ENCODE results near the gene DDA1. TPM values are rescaled to one million over a fixed set of nuclear protein-coding genes. Genes with fewer than 3 reads are reported as not detected.
A peak's percentile ranks its signal among the peaks of the same experiment; 100 is the strongest.

DDA1 gene
- total and polyA plus RNA-seq, 9 of the 15 experiments (the other 6 are each of a cell fraction or from before 2014, with no cell fraction given): 1.4 to 83.8 (median 33.8) TPM

DNA sequence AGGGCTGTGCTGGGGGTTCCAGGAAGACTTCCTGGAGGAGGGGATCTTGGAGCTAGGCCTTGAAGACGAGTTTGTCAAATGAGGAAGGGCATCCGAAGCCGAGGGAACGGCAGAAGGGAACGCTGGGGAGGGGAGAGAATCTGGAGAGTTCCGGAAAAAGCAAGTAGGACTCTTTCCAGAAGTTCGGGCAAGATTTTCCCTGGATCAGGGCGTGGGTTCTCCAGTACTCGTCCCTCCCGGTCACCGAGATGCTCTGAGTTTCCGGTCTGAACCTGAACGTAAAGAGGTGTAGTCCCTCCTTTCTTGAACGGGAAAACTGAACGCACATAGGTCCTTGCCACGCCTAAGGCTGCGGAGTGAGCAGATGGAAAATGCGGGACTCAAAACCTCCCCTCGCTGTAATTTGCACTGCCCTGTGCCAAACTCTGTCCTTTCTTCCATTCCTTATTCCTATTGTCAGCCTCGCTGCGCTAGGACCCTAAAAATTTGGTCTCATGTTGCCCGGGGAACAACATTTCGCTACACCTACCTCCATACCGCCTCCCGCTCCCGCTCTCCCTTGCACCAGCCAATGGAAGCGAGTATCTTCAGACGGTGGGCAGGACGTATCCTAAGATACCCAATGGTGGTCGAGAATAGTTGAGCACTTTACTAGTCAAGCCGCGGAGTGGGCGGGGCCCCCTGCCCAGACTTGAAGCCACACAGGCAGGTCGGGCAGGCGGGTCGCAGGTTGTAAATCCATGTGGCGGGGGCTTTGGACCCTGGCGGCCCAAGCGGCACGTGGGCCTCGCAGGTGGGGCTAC lies 27.7 kb downstream of the DDA1 start, which contains the start of gene GTPBP3 (continued):
- TF ChIP-seq CUX1 (CRISPR knock-in tag; IDR thresholded peaks at IDR 0.05): no peak
- TF ChIP-seq SMAD2 (IDR thresholded peaks at IDR 0.05; ENCODE audit: low read depth, low read length): no peak
- no peak for TF ChIP-seq CEBPG (CRISPR knock-in tag; IDR thresholded peaks at IDR 0.05)
- TF ChIP-seq CEBPG (tag; conservative IDR thresholded peaks at IDR 0.05 in 1 of 2, IDR thresholded peaks at IDR 0.05 in 1 of 2): no peak
- TF ChIP-seq ASH1L (IDR thresholded peaks at IDR 0.05; ENCODE audit: borderline replicate concordance, low read depth, partially characterized antibody): peak; percentile 95
- no peak for TF ChIP-seq EWSR1 (IDR thresholded peaks at IDR 0.05; ENCODE audit: borderline replicate concordance, low read depth, partially characterized antibody)
- peak; percentile 65 for TF ChIP-seq ZNF512 (tag; IDR thresholded peaks at IDR 0.05)
- TF ChIP-seq SP1 (CRISPR knock-in tag; IDR thresholded peaks at IDR 0.05): peak; percentile 100
- no peak for TF ChIP-seq ZNF232 (CRISPR knock-in tag; IDR thresholded peaks at IDR 0.05)
- TF ChIP-seq HDAC1 (IDR thresholded peaks at IDR 0.05): peak in 1 of 2 experiments; percentile 78; a peak in 2 of 4 replicates
- peak; percentile 80 for TF ChIP-seq FOXM1 (IDR thresholded peaks at IDR 0.05; ENCODE audit: low read depth)
- TF ChIP-seq FOXM1 (CRISPR knock-in tag; IDR thresholded peaks at IDR 0.05; ENCODE audit: low read depth): no peak
- no peak for TF ChIP-seq ZBTB34 (CRISPR knock-in tag; IDR thresholded peaks at IDR 0.05)
- TF ChIP-seq ZNF584 (CRISPR knock-in tag; IDR thresholded peaks at IDR 0.05; ENCODE audit: low read depth): no peak
- peak in 1 of 3 experiments; percentile 9; a peak in 1 of 6 replicates for TF ChIP-seq CTCF (IDR thresholded peaks at IDR 0.05 in 2 of 3, conservative IDR thresholded peaks at IDR 0.05 in 1 of 3; ENCODE audit: insufficient read depth in 2 of 3, low read depth in 1 of 3, low read length in 3 of 3)
- 0 out of 2 replicates have a peak, but pooled peaks have one; percentile 68 for TF ChIP-seq LARP7 (IDR thresholded peaks at IDR 0.05)

All from K562 (cell line).